B cell (primary cell): ENCODE data around the gene FGF18.

ENCODE experiments used
- CTCF ChIP-seq: fragments of 200-600 bp; IDR thresholded peaks from one replicate; pipeline ENCODE4 v1.8.0; 2022; ENCODE audit warnings: antibody characterized with exemption, mild to moderate bottlenecking
- EZH2 ChIP-seq: IDR thresholded peaks from 2 replicates; pipeline ENCODE4 v1.6.1; 2012; ENCODE audit warnings: borderline replicate concordance, low read depth, mild to moderate bottlenecking, moderate library complexity, low read length; ENCODE audit not compliant: insufficient read depth, poor library complexity, severe bottlenecking

- TF ChIP-seq CTCF (no peak), EZH2 (no peak)
Measured at GRCh38 chr5:171379961-171380360, 39.5 kb upstream of the FGF18 start.
